Hepatocyte (in vitro differentiated cells): ENCODE data around the gene FRAS1. TPM values are rescaled to one million over a fixed set of nuclear protein-coding genes. Genes with fewer than 3 reads are reported as not detected.
A peak's percentile ranks its signal among the peaks of the same experiment; 100 is the strongest.
"Not testable (repeated sequence)": the region's sequence is repeated elsewhere in the genome, so short reads cannot be mapped to it uniquely, and the experiment has no call there.

Experiments
- DNase-seq: peaks from one replicate; pipeline ENCODE4 v3.0.0-alpha.2; 2016; ENCODE audit warnings: low spot score
- H2AFZ ChIP-seq: fragments of 200-600 bp; sonication (generic); 2 replicates; pipeline ENCODE4 v1.6.0; 2016; ENCODE audit warnings: antibody characterized with exemption, mild to moderate bottlenecking
- H3K27ac ChIP-seq: fragments of 200-600 bp; sonication (generic); 2 replicates; pipeline ENCODE4 v1.5.1; 2016; ENCODE audit warnings: mild to moderate bottlenecking
- H3K27me3 ChIP-seq: fragments of 200-600 bp; sonication (generic); 2 replicates; pipeline ENCODE4 v1.6.1; 2016
- H3K36me3 ChIP-seq: fragments of 200-600 bp; sonication (generic); replicated peaks from 2 replicates; pipeline ENCODE4 v1.5.1; 2016; ENCODE audit warnings: low read depth; ENCODE audit not compliant: insufficient read depth
- H3K4me1 ChIP-seq: fragments of 200-600 bp; sonication (generic); 2 replicates; pipeline ENCODE4 v1.5.1; 2016; ENCODE audit warnings: mild to moderate bottlenecking, moderate library complexity; ENCODE audit not compliant: insufficient read depth
- H3K4me2 ChIP-seq: fragments of 200-600 bp; sonication (generic); 2 replicates; pipeline ENCODE4 v1.6.0; 2016
- H3K4me3 ChIP-seq: fragments of 200-600 bp; sonication (generic); 2 replicates; pipeline ENCODE4 v1.5.1; 2016; ENCODE audit warnings: mild to moderate bottlenecking
- H3K79me2 ChIP-seq: fragments of 200-600 bp; sonication (generic); 2 replicates; pipeline ENCODE4 v1.6.0; 2017; ENCODE audit warnings: mild to moderate bottlenecking
- H3K9me2 ChIP-seq: fragments of 200-600 bp; sonication (generic); replicated peaks from 2 replicates; pipeline ENCODE4 v1.6.0; 2017; ENCODE audit warnings: mild to moderate bottlenecking; ENCODE audit not compliant: insufficient read depth
- H3K9me3 ChIP-seq: fragments of 200-600 bp; sonication (generic); 2 replicates; pipeline ENCODE4 v1.5.1; 2016; ENCODE audit warnings: low read depth, mild to moderate bottlenecking
- H4K20me1 ChIP-seq: fragments of 200-600 bp; sonication (generic); 2 replicates; pipeline ENCODE4 v1.6.0; 2016; ENCODE audit warnings: mild to moderate bottlenecking; ENCODE audit not compliant: insufficient read depth, poor library complexity, severe bottlenecking
- EZH2 ChIP-seq: fragments of 200-600 bp; sonication (generic); IDR thresholded peaks from 2 replicates; pipeline ENCODE4 v1.6.1; 2016; ENCODE audit warnings: antibody characterized with exemption, mild to moderate bottlenecking, borderline replicate concordance
- EZH2phosphoT487 ChIP-seq: fragments of 200-600 bp; sonication (generic); IDR thresholded peaks from one replicate; pipeline ENCODE4 v1.6.1; 2018; ENCODE audit warnings: antibody characterized with exemption, mild to moderate bottlenecking, low read depth, moderate library complexity; ENCODE audit not compliant: unreplicated experiment, severe bottlenecking
- WGBS: methylation state at CpG from one replicate; pipeline ENCODE4 v1.1.6; 2016; ENCODE audit warnings: low lambda C conversion rate; ENCODE audit errors: missing lambda C conversion rate; 5-methylcytosine and 5-hydroxymethylcytosine counted together
- polyA plus RNA-seq: library from polyadenylated mRNA; unstranded; fragments of >200 nt; fragmentation: Nextera tagmentation; extraction: Ambion mirVana; gene quantifications from 2 replicates; pipeline ENCODE4 v1.2.1, GENCODE V29; 2016
- total RNA-seq: library from RNA; depleted of rRNA; stranded (reverse); fragments of >200 nt; gene quantifications from 2 replicates; pipeline ENCODE4 v1.2.3, GENCODE V29; 2014
- TF ChIP-seq, protein P1 (sequence below): fragments of 200-600 bp; sonication (generic); IDR thresholded peaks from 2 replicates; pipeline ENCODE4 v1.5.1; 2016; ENCODE audit warnings: antibody characterized with exemption, mild to moderate bottlenecking; ENCODE audit not compliant: poor library complexity

The FRAS1 gene
- total and polyA plus RNA-seq, 2 experiments from 2014 or later: 9.3 to 38.5 TPM

DNA sequence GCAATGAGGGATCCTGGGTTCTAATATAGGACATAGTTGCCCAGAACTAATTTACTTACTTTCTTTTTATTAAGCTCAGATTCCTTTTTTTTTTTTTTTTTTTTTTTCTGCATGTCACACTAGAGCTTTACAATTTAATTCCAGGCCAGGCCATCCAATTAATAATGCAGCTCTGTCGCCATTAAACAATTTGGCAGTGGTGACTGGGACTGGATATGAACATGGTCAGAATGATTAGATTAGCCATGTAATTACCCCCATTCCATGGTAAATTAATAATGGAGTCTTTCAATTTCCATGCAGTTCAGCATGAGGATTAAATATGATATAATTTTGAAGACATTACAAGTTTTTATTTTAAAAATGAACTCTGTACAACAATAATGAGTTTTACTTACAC is 267.5 kb downstream of the FRAS1 start:
- TF ChIP-seq, protein P1, sequence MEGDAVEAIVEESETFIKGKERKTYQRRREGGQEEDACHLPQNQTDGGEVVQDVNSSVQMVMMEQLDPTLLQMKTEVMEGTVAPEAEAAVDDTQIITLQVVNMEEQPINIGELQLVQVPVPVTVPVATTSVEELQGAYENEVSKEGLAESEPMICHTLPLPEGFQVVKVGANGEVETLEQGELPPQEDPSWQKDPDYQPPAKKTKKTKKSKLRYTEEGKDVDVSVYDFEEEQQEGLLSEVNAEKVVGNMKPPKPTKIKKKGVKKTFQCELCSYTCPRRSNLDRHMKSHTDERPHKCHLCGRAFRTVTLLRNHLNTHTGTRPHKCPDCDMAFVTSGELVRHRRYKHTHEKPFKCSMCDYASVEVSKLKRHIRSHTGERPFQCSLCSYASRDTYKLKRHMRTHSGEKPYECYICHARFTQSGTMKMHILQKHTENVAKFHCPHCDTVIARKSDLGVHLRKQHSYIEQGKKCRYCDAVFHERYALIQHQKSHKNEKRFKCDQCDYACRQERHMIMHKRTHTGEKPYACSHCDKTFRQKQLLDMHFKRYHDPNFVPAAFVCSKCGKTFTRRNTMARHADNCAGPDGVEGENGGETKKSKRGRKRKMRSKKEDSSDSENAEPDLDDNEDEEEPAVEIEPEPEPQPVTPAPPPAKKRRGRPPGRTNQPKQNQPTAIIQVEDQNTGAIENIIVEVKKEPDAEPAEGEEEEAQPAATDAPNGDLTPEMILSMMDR: no peak
- TF ChIP-seq EZH2phosphoT487: no peak
- no peak for TF ChIP-seq EZH2
- Histone ChIP-seq H3K27me3 (no peaks in the 10 kb centered on the region), H3K4me3 (no peak overlapping the region), H3K9me2 (no peaks in the 10 kb centered on the region), H3K36me3 (no peaks in the 10 kb centered on the region), H3K4me1 (no peaks in the 10 kb centered on the region), H2AFZ (no peak overlapping the region), H4K20me1 (no peaks in the 10 kb centered on the region), H3K4me2 (no peak overlapping the region), H3K27ac (no peak overlapping the region), H3K79me2 (no peaks in the 10 kb centered on the region), H3K9me3 (no peaks in the 10 kb centered on the region)
- WGBS: 95% methylated on average over 1 of the region's 1 CpG
- DNase-seq: no peak

DNA sequence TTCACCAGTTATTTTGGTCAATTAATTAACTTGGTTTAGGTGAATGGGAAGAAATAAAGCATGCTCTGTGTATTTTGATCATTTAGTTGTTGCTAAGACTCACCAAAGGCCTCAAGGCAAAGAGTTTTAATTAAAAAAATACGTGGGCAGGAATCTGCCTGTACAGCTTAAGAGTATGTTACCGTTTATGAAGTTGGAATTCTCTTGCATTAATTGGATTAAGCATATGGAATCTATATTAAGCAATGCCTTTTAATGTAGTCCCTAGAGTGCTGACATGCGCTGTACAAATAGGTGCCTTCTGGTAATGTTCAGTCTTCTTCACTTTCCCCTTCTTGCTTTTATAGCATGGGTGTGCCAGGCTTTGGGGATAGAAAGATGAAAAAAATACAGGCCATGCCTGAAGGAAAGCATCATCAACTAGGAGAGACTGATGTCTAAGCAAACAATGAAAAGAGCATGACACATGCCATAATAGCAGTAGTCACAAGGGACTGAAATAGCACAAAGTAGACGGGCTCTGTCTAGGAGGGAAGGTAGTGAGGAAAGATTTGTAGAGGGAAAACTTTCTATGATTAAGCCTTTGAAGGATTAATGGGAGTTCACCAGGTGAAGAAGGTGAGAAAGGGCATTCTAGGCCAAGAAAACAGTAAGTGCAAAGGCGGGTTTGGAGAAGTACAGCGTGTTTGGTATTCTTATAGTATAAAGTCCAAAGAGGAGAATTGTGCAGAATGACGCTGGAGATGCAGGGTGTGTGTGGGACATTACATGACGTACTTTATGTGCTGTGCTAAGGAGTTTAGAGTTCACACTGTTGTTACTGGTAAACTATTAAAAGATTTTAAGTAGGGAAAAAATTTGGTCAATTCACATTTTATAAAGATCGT is 268.4 kb downstream of the FRAS1 start:
- H4K20me1 ChIP-seq: no peaks in the 10 kb centered on the region
- no peak overlapping the region for H2AFZ ChIP-seq
- no peaks in the 10 kb centered on the region for H3K4me1 ChIP-seq
- no peaks in the 10 kb centered on the region for H3K9me2 ChIP-seq
- no peak overlapping the region for H3K27ac ChIP-seq
- no peaks in the 10 kb centered on the region for H3K79me2 ChIP-seq
- no peak overlapping the region for H3K4me3 ChIP-seq
- H3K9me3 ChIP-seq: no peaks in the 10 kb centered on the region
- peak; percentile 25 for DNase-seq
- no peaks in the 10 kb centered on the region for H3K36me3 ChIP-seq
- no peaks in the 10 kb centered on the region for H3K27me3 ChIP-seq
- 55% methylated on average over 9 of the region's 9 CpGs for WGBS
- H3K4me2 ChIP-seq: no peak overlapping the region
- TF ChIP-seq, protein P1: no peak
- no peak for TF ChIP-seq EZH2phosphoT487
- TF ChIP-seq EZH2: no peak

DNA sequence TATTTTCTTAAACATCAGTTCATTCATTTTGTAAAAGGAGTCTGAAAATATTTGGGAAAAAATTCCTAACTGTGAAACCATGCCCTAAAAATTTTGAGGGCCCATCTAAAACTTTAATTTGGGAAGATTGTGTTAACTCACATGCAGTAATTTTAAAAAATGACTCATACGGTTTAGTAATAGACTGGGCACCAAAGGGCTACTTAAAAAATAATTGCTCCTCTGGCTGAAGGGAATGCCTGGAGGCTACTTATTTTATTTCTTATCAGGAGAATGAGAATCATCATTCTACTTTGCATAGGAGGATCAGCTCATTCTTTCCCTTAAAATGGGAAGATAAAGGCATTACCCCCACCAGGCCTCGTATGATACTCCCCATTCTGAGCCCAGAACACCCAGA is 271.5 kb downstream of the FRAS1 start:
- H4K20me1 ChIP-seq, H3K9me3 ChIP-seq, H3K27me3 ChIP-seq, H3K79me2 ChIP-seq, H3K9me2 ChIP-seq, H3K36me3 ChIP-seq, H3K4me2 ChIP-seq, H3K4me1 ChIP-seq, H2AFZ ChIP-seq, H3K27ac ChIP-seq, DNase-seq, H3K4me3 ChIP-seq: not testable (repeated sequence)
- 74% methylated on average over 2 of the region's 2 CpGs for WGBS

DNA sequence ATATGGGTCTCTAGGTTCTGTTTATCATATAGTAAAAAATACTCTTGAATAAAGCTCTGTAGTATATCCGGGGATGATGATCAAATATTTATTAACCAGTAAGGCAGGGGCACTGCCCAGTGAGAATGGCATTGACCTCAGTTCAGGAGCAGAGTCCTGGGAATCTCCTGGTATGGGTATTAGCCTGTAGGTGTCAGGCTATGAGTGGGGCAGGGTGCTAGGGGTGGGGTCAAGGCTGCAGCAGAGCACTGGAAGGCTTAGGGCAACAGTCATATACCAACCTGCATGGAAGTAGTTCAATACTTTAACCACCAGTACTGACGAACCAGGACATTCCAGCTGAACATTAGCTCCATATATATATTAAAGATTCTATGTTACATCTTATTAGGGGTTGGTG is 274.1 kb downstream of the FRAS1 start:
- no peak overlapping the region for H3K4me2 ChIP-seq
- 88% methylated on average over 2 of the region's 2 CpGs for WGBS
- no peak for TF ChIP-seq EZH2
- TF ChIP-seq, protein P1: no peak
- no peak for TF ChIP-seq EZH2phosphoT487

More for the DNA sequence above, 274.1 kb downstream of the FRAS1 start:
- Histone ChIP-seq H3K79me2 (no peaks in the 10 kb centered on the region), H3K36me3 (no peaks in the 10 kb centered on the region), H4K20me1 (no peaks in the 10 kb centered on the region), H3K27ac (no peak overlapping the region), H3K9me2 (no peaks in the 10 kb centered on the region), H3K4me1 (peaks cover 7% of the 10 kb centered on the region), H3K4me3 (no peak overlapping the region), H3K27me3 (no peaks in the 10 kb centered on the region), H3K9me3 (no peaks in the 10 kb centered on the region), H2AFZ (no peak overlapping the region)
- DNase-seq: no peak
